AG04450 (cell line): Measurements from ENCODE around the gene SNED1. TPM values are rescaled to one million over a fixed set of nuclear protein-coding genes. Genes with fewer than 3 reads are reported as not detected.

ENCODE experiments used
- CTCF ChIA-PET: fragments of 300-600, 350-600 bp; formaldehyde crosslinking; extraction: SDS; loops from one replicate; lab custom pipeline; 2022; ENCODE audit warnings: antibody characterized with exemption, inconsistent platforms; lab: Charles Lee
- POLR2A ChIA-PET: fragments of 350-600 bp; formaldehyde crosslinking; extraction: SDS; loops from one replicate; lab custom pipeline; 2021; ENCODE audit warnings: antibody characterized with exemption, inconsistent platforms; lab: Yijun Ruan, JAX
- DNase-seq: peaks from one replicate; pipeline ENCODE4 v3.0.0-alpha.2; 2011; ENCODE audit warnings: low read depth, low spot score
- H3K27ac ChIP-seq: one replicate; pipeline ENCODE4 v1.5.1; 2012; ENCODE audit warnings: low read depth, low read length, control low read depth
- H3K27me3 ChIP-seq: one replicate; pipeline ENCODE4 v1.6.0; 2012; ENCODE audit warnings: low read length; ENCODE audit not compliant: control insufficient read depth, insufficient read depth
- H3K4me3 ChIP-seq: 2 replicates; pipeline ENCODE4 v1.5.1; 2011; ENCODE audit warnings: mild to moderate bottlenecking, low read depth, low read length, control low read depth
- H3K9me3 ChIP-seq: 2 replicates; pipeline ENCODE4 v1.5.1; 2012; ENCODE audit warnings: low read length; ENCODE audit not compliant: control insufficient read depth, insufficient read depth
- CTCF ChIP-seq: IDR thresholded peaks from 2 replicates; pipeline ENCODE4 v1.5.1; 2011; ENCODE audit warnings: low read depth, low read length, control low read depth, inconsistent platforms
- polyA plus RNA-seq: library from polyadenylated mRNA; depleted of rRNA; stranded (reverse); fragments of >200 nt; gene quantifications from 2 replicates; pipeline ENCODE4 v1.2.3, GENCODE V29; 2011

SNED1 gene
- polyA plus RNA-seq, 1 experiment: 1.6 TPM

- no peak for DNase-seq
- CTCF ChIA-PET: no interaction called here
- Histone ChIP-seq H3K27me3 (no peaks in the 10 kb centered on the region), H3K27ac (no peak overlapping the region), H3K4me3 (no peak overlapping the region), H3K9me3 (no peaks in the 10 kb centered on the region)
- POLR2A ChIA-PET: no interaction called here
- no peak for TF ChIP-seq CTCF
These were observed 114.2 kb downstream of the SNED1 start for GRCh38 chr2:241112592-241112991.

- TF ChIP-seq CTCF: no peak
These were observed 116.4 kb downstream of the SNED1 start for GRCh38 chr2:241114836-241115235.

GRCh38 chr2:241115361-241115760 lies 116.9 kb downstream of the SNED1 start:
- H3K27me3 ChIP-seq: no peaks in the 10 kb centered on the region
- no peak for TF ChIP-seq CTCF
- no peak overlapping the region for H3K4me3 ChIP-seq
- CTCF ChIA-PET: no interaction called here
- DNase-seq: no peak
- POLR2A ChIA-PET: no interaction called here
- H3K9me3 ChIP-seq: no peaks in the 10 kb centered on the region
- H3K27ac ChIP-seq: no peak overlapping the region

More at GRCh38 chr2:241114836-241115235, 116.4 kb downstream of the SNED1 start:
- Histone ChIP-seq H3K27ac (no peak overlapping the region), H3K4me3 (no peak overlapping the region), H3K27me3 (no peaks in the 10 kb centered on the region), H3K9me3 (no peaks in the 10 kb centered on the region)
- ChIA-PET CTCF (no interaction called here), POLR2A (no interaction called here)
- no peak for DNase-seq

- POLR2A ChIA-PET: no interaction called here
- TF ChIP-seq CTCF: no peak
- no peak overlapping the region for H3K27ac ChIP-seq
- H3K9me3 ChIP-seq: no peaks in the 10 kb centered on the region
- no peak overlapping the region for H3K4me3 ChIP-seq
- DNase-seq: no peak
- CTCF ChIA-PET: no interaction called here
- H3K27me3 ChIP-seq: no peaks in the 10 kb centered on the region
These were observed 118.5 kb downstream of the SNED1 start for GRCh38 chr2:241116606-241117560.
